Kidney epithelial cell (primary cell): ENCODE measurements around the gene FBXO21. TPM values are rescaled to one million over a fixed set of nuclear protein-coding genes. Genes with fewer than 3 reads are reported as not detected.

Source experiments
- DNase-seq: peaks from one replicate; pipeline ENCODE4 v3.0.0-alpha.2; 2010; ENCODE audit warnings: low read depth
- H3K27me3 ChIP-seq: 2 replicates; pipeline ENCODE4 v1.6.0; 2011; ENCODE audit warnings: low read length; ENCODE audit not compliant: control insufficient read depth, insufficient read depth
- H3K36me3 ChIP-seq: 2 replicates; pipeline ENCODE4 v1.5.1; 2011; ENCODE audit warnings: low read length; ENCODE audit not compliant: control insufficient read depth, insufficient read depth
- H3K4me3 ChIP-seq: 2 replicates; pipeline ENCODE4 v1.5.1; 2011; ENCODE audit warnings: low read depth, mild to moderate bottlenecking, control low read depth, low read length
- total RNA-seq: library from RNA; depleted of rRNA; stranded (reverse); fragments of >200 nt; gene quantifications from 2 replicates; pipeline ENCODE4 v1.2.3, GENCODE V29; 2015
- TF ChIP-seq, protein P1 (sequence below): IDR thresholded peaks from 2 replicates; pipeline ENCODE4 v1.5.1; 2011; ENCODE audit warnings: mild to moderate bottlenecking, moderate library complexity, low read length, control low read depth, inconsistent platforms; ENCODE audit not compliant: insufficient read depth, poor library complexity, severe bottlenecking

Gene FBXO21
- total RNA-seq, 1 donor from 2014 or later, result 82.1 TPM

DNA sequence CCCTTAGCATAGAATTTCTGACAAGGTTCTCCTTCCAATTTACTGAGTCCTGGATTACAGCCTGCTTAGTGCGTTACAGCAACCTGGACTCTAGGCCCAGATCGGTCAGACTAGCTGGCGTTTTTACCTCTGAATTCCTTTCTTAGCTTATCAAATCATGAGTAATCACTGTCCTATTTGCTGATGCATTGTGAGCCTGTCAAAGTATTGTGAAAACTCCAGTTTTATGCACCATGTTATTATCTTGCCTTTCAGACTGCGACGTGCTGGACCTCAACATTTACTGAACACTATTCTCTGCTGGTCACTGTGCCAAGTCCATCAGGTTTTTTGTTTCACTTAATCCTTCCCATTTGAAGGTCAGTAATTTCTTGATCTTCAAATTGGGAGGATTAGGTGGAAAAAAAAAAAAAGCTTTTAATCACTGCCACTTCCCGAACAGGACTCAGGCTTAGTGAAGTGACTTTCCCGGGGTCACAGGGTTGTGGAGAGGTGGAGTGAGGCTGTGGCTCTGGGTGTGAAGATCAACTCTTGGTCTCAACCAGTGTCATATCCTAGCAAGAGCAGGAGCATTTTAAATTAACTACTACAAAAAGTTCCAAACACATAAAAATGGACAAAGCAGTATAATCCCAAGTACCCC, 31.2 kb downstream of the FBXO21 start:
- TF ChIP-seq, protein P1, sequence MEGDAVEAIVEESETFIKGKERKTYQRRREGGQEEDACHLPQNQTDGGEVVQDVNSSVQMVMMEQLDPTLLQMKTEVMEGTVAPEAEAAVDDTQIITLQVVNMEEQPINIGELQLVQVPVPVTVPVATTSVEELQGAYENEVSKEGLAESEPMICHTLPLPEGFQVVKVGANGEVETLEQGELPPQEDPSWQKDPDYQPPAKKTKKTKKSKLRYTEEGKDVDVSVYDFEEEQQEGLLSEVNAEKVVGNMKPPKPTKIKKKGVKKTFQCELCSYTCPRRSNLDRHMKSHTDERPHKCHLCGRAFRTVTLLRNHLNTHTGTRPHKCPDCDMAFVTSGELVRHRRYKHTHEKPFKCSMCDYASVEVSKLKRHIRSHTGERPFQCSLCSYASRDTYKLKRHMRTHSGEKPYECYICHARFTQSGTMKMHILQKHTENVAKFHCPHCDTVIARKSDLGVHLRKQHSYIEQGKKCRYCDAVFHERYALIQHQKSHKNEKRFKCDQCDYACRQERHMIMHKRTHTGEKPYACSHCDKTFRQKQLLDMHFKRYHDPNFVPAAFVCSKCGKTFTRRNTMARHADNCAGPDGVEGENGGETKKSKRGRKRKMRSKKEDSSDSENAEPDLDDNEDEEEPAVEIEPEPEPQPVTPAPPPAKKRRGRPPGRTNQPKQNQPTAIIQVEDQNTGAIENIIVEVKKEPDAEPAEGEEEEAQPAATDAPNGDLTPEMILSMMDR, result no peak
- Histone ChIP-seq H3K27me3 (no peaks in the 10 kb centered on the region), H3K4me3 (no peak overlapping the region), H3K36me3 (peaks cover 3% of the 10 kb centered on the region)
- no peak for DNase-seq

DNA sequence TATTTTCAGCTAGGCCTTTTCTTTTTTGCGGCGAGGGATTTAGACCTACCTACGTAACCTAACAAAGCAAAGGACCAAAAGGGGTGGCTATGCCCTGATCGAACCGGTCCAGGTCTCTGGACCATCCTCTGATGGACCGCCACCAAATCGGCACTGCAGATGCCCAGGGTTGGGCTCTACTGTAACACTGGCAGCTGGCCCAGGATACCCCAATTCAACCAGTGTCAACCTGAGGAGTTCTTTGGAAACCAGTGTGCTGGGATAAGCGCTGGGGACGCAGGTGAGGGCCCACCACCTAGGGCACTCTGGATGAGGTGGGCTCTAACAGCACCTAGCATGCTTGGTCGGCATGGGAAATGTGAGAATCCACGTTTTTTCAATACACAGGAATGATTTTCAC, 32.2 kb downstream of the FBXO21 start:
- Histone ChIP-seq H3K4me3 (no peak overlapping the region), H3K27me3 (no peaks in the 10 kb centered on the region), H3K36me3 (peaks cover 3% of the 10 kb centered on the region)
- DNase-seq, result no peak
- TF ChIP-seq, protein P1, result no peak

GRCh38 chr12:117155278-117156060, 34.8 kb downstream of the FBXO21 start:
- DNase-seq, result no peak
- H3K4me3 ChIP-seq, result no peak overlapping the region
- H3K36me3 ChIP-seq, result peaks cover 3% of the 10 kb centered on the region
- TF ChIP-seq, protein P1, result peak; percentile 86
- no peaks in the 10 kb centered on the region for H3K27me3 ChIP-seq

DNA sequence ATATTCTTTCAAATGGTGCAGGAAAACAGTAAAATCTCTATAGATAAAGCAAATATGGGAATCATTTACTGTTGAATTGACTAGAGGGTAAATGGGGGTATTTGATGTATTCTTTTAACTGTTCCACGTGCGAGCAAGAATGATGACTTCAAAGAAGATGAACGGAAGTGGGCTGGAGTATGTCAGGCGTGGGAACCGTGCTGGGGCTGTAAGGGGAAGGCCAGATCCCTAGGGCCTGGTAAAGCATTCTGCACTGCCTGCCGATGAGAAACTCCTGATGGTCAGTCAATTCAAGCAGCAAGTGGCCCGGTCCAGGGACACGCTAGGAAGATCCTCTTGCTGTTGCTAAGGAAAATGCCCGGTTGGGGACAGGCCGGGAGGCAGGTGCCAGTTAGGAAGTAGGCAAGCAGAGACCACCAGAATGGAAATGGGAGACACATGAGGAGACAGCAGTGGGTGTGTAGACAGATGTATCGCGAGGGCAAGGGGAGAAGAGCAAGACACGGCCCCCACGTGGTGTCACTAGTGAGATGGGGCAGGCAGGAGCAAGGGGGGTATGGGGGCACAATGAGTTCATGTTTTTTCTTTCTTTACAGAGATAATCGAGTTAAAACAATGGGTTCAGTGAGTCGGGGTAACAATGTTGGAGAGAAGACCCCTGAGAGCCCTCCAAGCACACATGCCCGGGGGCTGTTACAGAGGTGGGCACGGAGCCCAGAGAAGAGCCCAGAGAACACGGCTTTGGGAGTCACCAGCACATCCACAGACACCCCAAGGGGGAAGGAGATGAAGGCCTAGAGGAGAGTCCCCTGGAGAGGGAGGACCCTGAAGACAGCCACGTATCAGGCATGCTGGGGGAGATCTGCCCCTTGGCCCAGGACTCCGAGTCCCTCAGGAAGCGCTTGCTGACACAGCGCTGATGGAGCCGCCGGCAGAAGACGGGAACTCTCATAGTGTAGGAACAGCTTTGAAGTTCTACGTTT, 37.2 kb downstream of the FBXO21 start:
- peaks cover 4% of the 10 kb centered on the region for H3K36me3 ChIP-seq
- TF ChIP-seq, protein P1, result no peak
- no peak overlapping the region for H3K4me3 ChIP-seq
- DNase-seq, result no peak
- H3K27me3 ChIP-seq, result no peaks in the 10 kb centered on the region

- H3K4me3 ChIP-seq, result no peak overlapping the region
- H3K36me3 ChIP-seq, result peaks cover 4% of the 10 kb centered on the region
- TF ChIP-seq, protein P1, result no peak
Observed at GRCh38 chr12:117151403-117152031, 38.8 kb downstream of the FBXO21 start.

More at GRCh38 chr12:117151403-117152031, 38.8 kb downstream of the FBXO21 start:
- no peak for DNase-seq
- H3K27me3 ChIP-seq, result no peaks in the 10 kb centered on the region
